SK-N-MC (cell line): Measurements from ENCODE around the gene RAB9B.

Experiments used
- FOXP2 ChIP-seq: optimal IDR thresholded peaks from 2 replicates; pipeline ENCODE3; 2011; ENCODE audit warnings: mild to moderate bottlenecking, moderate library complexity; ENCODE audit not compliant: insufficient read depth; ENCODE audit errors: extremely low read length, control extremely low read depth
- POLR2AphosphoS5 ChIP-seq: IDR thresholded peaks from 2 replicates; pipeline ENCODE4 v1.6.1; 2012; ENCODE audit warnings: mild to moderate bottlenecking, low read depth, low read length, borderline replicate concordance

GRCh38 chrX:103864886-103865534 is 33.0 kb upstream of the RAB9B start:
- no peak for TF ChIP-seq FOXP2
- TF ChIP-seq POLR2AphosphoS5 = no peak
